Fibroblast of peridontal ligament (primary cell): Measurements from ENCODE around the gene CCM2.

Source experiments
- DNase-seq: peaks from one replicate; pipeline ENCODE4 v3.0.0-alpha.2; 2010; ENCODE audit errors: extremely low read depth

The CCM2 gene

DNA sequence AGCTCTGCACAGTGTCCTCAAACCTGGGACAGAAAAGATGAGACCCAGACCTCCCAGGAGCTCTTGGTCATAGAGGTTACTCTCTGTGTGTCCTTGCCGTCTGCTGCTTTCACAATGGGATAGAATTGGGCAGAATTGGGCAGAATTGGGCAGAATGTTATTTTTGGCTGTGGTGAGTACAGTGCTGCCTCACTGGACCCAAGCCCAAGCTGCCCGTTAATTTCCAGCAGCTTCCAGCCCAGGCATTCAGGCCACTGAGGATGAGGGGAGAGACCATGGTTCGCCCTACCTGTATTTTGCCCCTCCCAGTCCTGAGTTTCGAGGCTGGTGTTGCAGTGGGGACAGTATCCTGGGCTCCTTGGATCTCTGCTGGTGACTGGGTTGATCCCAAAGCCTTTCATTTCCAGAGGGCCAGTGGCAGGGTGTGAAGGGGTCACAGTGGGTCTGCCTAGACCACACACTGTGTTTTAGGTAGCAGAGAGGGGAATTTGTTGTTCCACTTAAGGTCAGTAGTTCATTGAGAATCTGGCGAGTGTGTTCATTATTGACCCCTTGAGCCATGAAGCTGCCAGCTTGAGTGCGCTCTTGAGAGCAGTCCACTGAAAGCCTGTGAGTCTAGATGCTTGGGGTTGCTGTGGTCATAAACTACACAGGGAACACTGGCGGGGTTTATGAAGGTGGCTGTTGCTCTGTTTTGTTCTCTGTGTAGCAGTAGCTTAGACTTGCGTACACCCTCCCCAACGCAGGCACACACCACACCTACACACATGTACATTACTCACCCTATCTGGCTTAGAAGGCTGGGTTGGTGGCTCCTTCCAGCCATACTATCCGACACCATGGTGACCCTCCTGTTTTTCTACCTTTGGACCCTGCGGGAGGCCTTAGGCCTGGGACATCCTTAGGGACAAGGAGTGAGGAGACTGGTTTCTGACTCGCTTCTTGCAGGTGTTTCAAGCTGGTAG lies 65.3 kb downstream of the CCM2 start:
- DNase-seq, result no peak

DNA sequence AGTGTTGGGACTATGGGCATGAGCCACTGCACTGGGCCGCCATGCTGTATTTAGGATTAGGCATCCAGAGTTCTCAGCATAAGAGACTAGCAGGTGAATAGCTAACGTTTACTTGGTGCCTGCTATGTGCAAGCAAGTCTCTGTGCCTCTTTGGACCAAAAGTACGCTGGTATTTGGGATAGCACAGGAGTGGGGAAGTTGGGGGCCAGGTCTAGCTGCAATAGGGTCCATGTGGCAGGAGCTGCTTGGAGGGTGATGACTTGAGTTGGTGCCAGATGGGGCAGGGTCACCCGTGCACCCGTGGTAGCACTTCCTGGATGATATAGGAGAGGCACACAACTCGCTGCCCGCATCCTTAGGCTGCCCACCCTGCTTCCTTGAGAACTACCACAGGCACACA lies 66.4 kb downstream of the CCM2 start:
- no peak for DNase-seq

DNA sequence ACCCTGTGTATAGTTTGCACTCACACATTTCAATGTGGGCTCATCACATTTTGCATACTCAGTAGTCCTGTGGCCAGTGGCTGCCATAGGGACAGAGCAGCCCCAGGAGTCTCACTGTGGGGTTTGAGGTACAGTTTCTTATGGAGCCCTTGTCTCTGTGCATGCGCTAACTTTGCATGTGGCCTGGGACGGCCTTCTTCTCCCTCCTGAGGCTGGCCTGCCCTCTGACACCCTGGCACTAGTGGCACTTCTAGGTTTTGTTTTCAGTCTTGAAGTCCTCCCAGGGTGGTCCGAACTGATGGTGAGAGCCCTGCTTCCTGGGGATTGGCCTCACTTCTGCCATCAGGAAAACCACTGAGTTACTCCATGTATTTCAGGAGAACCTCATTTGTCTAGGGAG lies 67.6 kb downstream of the CCM2 start:
- no peak for DNase-seq

DNA sequence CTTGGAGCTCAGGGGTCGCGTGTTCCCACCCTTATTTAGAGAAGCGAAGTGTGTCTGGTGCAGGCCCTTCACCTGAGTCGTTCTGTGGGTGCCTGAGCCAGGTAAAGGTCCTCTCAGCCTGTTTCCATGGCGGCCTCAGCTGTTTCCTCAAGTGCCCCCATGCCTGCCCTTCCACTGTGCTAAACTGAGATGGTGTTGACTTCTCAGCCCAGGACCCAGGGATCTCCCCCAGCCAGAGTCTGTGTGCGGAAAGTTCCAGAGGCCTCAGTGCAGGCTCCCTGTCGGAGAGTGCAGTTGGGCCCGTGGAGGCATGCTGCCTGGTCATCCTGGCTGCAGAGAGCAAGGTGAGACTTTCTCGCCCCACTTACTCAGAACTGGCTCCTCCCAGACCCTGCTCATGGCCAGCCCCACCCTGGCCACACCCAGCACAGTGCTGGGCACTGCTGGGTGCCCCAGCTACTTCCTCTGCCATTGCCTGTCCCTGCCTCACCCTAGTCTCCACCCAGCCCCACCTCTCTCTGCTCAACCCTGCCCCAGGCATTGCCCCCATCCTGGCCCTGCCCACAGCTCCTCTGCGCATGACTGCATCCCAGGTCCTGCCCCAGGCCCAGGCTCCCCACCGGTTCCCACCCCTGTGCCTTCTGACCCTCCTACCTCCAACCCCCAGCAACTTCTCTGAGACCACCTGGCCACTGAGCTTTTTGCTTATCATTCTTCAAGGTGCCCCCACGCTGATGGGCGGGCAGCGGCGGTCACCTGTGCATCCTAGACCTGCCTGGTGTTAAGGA lies 68.4 kb downstream of the CCM2 start:
- DNase-seq, result no peak

DNA sequence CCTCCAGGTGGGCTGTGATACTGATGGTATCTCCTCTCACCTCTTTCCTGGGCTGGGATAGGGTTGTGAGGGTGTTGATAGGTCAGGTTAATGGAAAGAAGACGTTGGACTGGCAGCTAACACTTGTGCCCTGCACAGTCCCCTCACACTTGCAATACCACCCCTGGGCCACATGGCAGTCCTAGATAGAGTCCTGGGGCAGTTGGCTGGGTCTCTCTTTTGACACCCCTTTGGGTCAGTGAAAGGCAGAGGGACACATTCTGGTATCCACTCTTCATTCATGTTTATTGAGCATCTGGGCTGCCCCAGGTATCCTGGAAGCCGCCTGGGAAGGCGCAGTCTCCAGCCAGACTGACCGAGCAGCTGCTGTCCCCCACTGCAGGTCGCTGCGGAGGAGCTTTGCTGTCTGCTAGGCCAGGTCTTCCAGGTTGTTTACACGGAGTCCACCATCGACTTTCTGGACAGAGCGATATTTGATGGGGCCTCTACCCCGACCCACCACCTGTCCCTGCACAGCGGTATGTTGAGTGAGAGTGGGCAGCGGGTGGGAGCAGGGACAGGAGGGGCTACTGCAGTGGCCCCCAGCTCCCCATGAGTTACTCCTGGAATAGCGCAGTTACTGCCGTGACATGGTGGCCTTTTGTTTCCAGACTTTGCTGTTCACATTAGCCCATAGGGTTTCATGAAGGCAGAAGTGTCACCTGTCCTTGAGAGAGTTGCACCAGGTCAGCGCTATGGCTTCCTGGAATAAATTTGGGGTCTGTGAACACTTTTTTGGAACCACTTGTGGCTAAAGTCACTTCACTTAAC lies 69.6 kb downstream of the CCM2 start:
- DNase-seq, result no peak

DNA sequence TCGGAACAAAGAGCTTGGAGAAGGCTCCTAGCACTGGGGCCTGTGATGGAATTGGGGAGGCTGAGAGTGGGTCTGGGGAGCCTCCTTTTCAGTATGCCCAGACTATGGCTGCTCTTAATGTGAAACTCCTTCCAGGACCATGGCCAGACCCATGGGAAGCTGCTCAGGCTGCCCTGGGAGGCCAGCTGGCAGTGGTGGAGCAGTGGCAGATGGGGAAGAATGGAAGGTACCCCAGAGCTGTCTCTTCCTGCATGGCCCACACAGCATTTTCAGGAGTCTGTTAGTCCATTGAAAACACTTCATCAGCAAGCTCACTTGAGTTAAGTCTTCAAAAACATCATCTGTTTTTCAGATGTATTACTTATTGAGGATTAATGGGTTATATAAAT lies 70.2 kb downstream of the CCM2 start:
- DNase-seq, result no peak

DNA sequence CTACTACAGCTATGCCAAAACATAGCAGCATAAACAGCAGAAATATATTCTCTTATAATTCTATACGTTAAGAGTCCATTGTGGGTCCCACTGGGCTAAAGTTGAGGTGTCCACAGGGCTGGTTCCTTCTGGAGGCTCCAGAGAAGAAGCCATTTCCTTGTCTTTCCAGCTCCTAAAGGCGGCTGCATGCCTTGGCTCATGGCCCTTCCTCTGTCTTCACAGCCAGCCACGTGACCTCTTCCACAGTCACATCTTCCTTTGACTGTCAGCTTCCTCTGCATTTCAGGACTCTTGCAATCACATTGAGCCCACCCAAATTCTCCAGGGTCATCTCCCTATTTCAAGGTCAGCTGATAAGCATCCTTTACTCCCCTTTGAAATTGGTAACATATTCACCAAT lies 71.5 kb downstream of the CCM2 start:
- no peak for DNase-seq

DNA sequence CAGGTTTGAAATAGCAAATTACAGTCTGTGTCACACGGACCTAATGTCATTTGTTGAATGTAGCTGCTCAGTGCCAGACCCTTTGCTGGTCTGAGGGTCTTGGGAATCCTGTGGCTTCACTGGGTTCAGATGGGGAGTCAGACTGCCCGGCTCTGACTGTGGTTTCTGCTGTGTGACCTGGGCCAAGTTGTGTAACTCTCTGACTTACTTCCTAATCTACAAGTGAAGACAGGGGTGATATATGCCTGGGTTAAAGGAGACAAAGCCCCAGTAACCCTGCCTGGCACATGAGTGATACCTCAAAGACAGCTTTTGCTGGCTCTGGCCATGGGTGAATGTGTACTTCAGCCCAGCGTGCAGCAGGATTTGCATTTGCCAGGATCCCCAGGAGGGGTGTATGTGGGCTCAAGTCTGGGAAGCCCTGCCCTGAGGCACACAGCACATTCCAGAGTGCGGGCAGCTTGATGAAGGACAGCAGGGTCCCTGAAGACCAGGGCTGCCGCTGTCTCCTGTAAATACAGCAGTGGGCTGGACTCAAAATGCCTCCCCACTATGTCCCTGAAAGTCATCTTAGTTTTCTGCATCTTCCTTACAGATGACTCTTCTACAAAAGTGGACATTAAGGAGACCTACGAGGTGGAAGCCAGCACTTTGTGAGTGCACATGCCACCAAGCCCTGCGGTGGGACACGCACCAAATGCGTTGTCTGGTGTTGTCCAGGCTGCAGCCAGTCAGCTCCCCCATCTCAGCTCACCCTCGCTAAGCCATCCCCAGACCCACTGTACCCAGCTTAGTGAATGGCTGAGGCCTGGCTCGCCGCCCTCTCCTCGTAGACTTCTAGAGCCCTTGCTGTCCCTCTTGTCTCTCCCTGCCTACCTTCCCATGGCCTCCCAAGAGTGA lies 72.4 kb downstream of the CCM2 start:
- DNase-seq, result no peak

DNA sequence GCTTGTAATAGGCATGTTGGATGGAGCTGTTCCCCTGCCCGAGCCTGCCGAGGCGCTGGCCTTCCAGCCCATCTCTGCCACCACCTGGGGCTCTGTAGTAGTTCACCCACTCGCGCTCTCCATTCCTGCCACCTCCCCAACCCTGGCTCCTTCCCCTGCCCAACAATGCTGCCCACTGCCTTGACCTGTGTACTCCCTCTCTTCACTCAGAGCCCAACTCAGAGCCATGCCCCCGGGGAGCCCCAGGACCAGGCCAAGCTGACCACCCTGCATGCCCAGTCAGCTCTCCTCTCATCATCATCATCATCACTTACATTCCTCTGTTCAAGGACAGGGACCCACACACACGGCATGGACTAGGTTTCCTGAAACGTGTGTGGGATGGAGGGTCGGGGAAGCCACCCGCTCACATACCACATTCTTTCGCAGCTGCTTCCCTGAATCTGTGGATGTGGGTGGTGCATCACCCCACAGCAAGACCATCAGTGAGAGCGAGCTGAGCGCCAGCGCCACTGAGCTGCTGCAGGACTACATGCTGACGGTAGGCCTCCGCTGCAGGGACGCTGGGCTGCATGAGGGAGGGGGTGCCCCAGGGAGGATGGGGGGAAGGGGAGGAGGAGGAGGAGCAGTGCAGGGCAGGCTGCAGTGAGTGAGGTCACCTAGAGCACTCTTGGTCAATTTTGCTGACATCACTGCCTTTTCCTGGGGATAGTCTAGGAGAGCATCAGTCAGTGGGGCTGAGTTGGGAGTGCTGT lies 73.2 kb downstream of the CCM2 start:
- DNase-seq, result no peak

DNA sequence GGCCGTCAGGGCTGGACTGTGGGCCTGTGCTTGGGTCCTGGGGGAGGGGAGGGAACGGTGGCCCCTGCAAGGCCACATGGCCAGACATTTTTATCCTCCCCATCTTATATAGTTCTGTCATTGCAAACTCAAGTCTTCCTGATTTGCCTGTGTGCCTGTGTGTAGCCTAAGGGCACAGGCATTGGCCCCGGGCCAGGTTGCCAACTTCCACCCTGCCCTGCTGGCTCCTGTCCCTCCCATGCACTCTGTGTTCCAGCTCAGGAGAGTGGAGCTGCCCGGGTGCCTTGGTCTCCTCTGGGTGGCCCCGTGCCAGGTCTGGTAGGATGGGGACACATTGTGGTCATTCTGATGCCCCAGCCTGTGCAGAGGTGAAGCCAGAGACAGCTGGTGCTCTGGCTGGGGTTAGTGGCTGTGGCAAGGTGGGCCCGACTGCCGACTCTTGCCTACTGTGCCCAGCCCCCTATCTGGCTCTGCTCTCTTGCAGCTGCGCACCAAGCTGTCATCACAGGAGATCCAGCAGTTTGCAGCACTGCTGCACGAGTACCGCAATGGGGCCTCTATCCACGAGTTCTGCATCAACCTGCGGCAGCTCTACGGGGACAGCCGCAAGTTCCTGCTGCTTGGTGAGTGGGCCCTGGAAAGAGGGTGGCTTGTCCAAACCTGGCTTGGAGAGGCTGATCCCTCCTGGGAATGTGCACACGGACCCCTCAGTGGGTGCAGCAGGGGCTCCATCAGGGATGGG lies 74.0 kb downstream of the CCM2 start:
- no peak for DNase-seq

DNA sequence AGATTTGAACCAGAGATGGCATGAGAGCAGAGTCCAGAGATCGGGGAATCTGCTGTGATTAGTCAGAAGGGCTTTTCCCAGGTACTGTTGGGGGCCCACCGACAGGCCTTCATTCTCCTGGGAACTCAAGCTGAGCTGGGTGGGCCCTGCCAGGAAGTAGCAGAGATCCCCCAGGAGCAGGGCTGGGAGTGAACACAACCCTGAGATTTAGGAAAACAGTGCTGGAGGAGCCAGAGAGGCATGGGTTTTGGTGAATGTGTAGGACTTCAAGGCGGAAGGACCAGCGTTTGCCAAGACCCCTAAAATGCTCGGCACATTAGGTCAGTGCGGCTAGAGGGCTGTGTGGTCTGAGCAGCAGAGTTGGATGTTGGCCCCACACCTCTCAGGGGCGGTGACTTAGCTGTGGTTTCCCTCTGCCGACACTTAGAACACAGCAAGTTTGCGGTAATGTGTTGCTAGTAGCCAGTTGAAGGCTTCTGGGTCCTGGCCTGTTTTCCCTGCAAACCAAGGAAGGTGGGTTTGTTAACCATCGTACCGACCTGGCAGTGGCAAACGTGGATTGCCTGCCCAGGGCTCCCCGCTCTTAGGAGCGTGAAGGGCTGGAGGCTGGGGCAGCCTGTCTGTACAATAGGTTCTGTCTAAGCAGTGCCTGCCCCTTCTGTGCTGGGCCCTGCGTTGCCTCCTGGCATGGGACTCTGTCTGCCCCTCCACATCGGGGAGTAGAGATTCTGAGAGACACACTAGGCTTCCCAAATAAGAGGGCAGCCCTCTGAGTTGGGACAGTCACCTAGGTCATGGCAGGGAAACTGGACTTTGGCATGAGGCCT lies 74.7 kb downstream of the CCM2 start:
- no peak for DNase-seq

DNA sequence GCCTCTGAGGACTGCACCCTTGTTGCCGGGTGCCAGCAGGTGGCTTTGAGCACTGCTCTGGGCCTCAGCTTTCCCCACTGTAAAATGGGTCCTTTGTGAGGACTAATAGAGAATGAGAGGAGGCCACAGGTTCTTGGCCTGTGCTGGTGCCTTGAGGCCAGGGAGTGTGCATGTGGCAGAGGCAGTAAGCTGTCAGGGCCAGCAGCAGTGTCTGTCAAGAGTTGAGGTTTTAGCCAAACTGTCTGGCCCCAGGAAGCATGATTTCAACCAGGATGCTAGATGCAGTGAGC lies 75.3 kb downstream of the CCM2 start:
- no peak for DNase-seq

DNA sequence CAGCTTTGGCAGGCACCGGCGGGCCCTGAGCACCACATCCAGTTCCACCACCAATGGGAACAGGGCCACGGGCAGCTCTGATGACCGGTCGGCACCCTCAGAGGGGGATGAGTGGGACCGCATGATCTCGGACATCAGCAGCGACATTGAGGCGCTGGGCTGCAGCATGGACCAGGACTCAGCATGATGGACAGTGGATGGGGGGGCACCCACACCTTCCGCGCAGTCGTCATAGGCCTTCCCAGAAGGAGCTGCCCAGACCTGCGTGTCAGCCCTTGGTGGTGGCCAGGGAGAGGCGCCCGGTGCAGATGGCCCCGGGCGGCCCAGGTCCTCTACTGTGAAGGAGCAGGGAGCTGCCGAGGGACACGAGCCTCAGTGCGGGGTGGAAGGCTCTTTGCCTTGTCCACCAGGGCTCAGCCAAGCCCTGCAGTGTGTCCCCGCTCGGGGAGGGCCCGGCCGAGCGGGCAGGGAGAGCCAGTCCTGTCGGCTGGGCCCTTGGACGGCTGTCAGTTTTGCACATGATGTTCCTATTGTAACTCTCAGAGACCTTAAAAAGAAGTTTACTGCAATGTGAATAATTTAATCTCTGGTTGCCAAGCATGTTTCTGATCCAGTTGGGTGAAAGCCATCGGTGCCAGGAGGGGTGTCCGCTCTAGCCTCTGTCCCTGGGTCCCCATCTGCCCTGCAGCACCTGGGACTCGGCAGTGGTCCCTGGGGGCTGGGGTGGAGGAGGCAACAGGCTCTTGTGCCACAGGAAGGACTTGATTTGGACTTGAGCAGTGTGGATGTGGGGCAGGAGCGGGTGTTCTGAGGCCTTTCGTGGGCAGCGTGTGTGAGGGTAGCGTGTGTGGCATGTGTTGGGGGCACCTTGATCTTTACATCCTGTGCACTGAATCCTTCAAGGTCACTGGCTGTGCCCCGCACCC lies 76.1 kb downstream of the CCM2 start:
- DNase-seq, result no peak

DNA sequence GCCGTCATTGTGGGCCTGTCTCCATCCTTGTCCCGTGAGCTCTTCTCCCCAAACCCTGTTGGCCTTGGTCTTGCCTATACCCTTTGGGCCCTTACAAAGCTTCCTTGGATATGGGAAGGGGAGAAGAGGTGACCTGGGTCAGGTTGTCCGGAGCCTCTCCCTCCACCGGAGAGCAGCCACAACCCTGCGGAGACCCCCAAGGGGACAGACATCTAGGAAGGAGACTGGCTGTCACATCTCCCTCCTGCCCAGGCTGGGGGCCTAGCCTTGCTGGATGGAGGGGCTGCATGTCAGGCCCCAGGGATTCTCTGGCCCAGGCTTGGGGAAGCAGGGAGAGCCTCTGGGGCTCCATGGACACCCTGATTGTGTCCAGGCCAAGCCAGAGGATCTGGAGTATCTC lies 76.9 kb downstream of the CCM2 start:
- no peak for DNase-seq

DNA sequence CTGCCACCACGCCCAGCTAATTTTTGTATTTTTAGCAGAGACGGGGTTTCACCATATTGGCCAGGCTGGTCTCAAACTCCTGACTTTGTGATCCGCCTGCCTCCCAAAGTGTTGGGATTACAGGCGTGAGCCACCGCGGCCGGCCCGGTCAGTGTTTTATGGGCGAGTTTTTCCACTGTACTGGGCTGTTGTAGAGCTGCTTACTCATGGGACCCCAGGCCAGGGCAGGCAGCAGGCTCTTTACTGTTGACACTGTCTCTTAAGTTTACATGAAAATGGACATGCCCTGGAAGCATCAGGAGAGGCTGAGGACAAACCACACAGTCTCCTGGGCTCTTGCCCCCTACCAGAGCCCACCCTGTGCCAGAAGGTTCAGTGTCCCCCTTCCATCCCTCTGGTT lies 77.6 kb downstream of the CCM2 start:
- DNase-seq, result no peak

DNA sequence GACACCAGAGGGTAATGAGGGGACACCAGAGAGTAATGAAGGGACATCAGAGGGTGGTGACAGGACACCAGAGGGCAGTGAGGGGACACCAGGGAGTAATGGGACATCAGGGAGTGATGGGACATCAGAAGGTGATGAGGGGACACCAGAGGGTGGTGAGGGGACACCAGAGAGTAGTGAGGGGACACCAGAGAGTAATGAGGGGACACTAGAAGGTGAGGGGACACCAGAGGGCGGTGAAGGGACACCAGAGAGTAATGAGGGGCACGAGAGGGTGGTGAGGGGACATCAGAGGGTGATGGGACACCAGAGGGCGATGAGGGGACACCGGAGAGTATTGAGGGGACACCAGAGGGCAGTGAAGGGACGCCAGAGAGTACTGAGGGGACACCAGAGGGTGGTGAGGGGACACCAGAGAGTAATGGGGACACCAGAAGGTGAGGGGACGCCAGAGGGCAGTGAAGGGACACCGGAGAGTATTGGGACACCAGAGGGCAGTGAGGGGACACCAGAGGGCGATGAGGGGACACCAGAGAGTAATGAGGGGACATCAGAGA lies 78.2 kb downstream of the CCM2 start:
- no peak for DNase-seq

DNA sequence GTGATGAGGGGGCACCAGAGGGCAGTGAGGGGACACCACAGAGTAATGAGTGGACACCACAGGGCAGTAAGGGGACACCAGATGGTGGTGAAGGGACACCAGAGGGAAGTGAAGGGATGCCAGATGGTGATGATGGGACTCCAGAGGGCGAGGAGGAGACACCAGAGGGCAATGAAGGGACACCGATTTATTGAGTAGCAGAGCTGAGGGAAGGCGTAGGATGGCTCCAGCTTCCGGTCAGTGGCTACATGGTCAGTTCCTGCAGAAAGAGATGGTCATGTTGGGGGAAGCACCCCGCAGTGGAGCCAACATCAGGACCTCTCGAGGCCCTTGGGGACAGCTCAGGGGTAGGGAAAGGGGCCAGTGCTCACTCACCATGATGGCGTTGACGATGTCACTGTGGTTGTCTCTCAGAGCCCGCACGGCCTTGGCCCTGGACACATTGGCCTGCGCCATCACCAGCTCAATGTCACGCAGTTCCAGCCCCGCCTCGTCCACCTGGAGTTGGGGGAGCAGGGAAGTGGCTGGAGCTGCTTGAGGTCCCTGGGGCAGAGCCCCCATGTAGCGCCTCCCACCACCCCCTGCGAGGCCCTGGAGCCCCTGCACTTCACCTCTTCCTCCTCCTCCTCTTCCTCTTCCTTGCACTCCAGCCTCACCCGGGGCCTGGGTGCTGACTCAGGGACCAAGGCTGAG lies 80.4 kb downstream of the CCM2 start:
- DNase-seq, result no peak
